Mucosa of stomach (tissue), 1 donor: ENCODE measurements around the gene C2orf76.
"Not testable (repeated sequence)": the region's sequence is repeated elsewhere in the genome, so short reads cannot be mapped to it uniquely, and the experiment has no call there.

Source experiments
- H3K27me3 ChIP-seq: one replicate; pipeline ENCODE4 v1.7.0; 2013; ENCODE audit warnings: mild to moderate bottlenecking, low read length; ENCODE audit not compliant: control insufficient read depth, insufficient read depth
- H3K36me3 ChIP-seq: one replicate; pipeline ENCODE4 v1.7.0; 2013; ENCODE audit warnings: low read length; ENCODE audit not compliant: control insufficient read depth, insufficient read depth
- H3K4me1 ChIP-seq: one replicate; pipeline ENCODE4 v1.7.0; 2013; ENCODE audit warnings: mild to moderate bottlenecking, low read length; ENCODE audit not compliant: control insufficient read depth, insufficient read depth
- H3K4me3 ChIP-seq: one replicate; pipeline ENCODE4 v1.7.0; 2013; ENCODE audit warnings: low read length
- H3K9ac ChIP-seq: one replicate; pipeline ENCODE4 v1.7.0; 2013; ENCODE audit warnings: mild to moderate bottlenecking, low read length, moderate library complexity
- H3K9me3 ChIP-seq: one replicate; pipeline ENCODE4 v1.7.0; 2013; ENCODE audit warnings: mild to moderate bottlenecking, low read length, moderate library complexity; ENCODE audit not compliant: control insufficient read depth
- donor health status: Pancreatic carcinoma.

Gene C2orf76

DNA sequence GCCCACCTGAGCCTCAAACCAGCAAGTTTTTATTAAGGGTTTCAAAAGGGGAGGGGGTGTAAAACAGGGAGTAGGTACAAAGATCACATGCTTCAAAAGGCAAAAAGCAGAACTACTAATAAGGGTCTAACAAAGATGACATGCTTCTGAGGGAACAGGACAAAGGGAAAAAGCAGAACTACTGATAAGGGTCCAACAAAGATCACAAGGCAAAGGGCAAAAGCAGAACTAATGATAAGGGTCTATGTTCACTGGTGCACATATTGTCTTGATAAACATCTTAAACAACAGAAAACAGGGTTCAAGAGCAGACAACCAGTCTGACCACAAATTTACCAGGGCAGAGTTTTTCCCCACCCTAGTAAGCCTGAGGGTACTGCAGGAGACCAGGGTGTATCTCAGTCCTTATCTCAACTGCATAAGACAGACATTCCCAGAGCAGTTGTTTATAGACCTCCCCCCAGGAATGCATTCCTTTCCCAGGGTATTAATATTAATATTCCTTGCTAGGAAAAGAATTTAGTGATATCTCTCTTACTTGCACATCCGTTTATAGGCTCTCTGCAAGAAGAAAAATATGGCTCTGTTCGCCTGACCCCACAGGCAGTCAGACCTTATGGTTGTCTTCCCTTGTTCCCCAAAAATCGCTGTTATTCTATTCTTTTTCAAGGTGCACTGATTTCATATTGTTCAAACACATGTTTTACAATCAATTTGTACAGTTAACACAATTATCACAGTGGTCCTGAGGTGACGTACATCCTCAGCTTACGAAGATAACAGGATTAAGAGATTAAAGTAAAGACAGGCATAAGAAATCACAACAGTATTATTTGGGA lies 7.5 kb upstream of the C2orf76 start:
- peaks cover 18% of the 10 kb centered on the region for H3K36me3 ChIP-seq
- H3K4me3 ChIP-seq, H3K9ac ChIP-seq, H3K4me1 ChIP-seq, H3K27me3 ChIP-seq, H3K9me3 ChIP-seq: not testable (repeated sequence)

DNA sequence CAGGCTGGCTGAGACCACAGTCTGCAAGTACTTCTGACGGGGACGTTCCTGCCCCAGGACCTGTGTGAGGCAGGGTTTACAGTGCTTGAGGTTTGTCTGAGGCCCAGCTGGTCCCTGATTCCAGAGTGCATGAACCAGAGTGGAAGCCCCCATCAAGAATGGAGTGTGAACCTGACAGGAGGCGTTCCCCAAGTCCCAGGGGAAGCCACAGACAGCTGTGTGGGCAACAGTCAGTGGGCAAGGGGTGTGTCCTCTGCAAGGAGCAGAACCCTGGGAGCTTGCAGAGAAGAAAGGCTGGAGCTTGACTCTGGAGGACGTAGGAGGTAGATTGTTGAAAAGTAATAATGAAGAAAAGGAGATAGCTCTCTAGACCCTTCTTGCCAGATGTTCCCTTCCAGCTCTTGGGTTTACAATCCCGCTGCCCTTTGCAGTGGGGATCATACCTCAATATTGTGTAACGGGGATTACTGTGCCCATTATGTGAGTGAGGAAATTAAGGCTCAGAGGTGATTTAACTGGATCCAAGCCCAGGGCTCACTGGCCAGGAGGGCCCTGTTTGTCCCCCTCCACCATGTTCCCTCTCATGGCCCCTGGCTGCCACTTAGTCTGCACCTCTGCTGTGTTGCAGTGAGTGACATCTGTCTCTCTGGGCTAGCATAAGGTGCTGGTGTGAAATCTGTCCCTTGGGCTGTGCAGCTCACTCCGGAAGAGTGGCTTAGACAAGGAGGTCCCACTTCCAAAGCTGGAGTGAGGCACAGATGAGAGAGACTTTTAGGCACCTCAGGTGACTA lies 6.3 kb upstream of the C2orf76 start:
- H3K4me3 ChIP-seq, result no peak overlapping the region
- peaks cover 18% of the 10 kb centered on the region for H3K36me3 ChIP-seq
- no peaks in the 10 kb centered on the region for H3K9me3 ChIP-seq
- H3K4me1 ChIP-seq, result peaks cover 17% of the 10 kb centered on the region
- H3K27me3 ChIP-seq, result no peaks in the 10 kb centered on the region
- no peak overlapping the region for H3K9ac ChIP-seq

- no peak overlapping the region for H3K4me3 ChIP-seq
- H3K27me3 ChIP-seq, result no peaks in the 10 kb centered on the region
- H3K36me3 ChIP-seq, result peaks cover 18% of the 10 kb centered on the region
- H3K9me3 ChIP-seq, result no peaks in the 10 kb centered on the region
- no peak overlapping the region for H3K9ac ChIP-seq
- peaks cover 20% of the 10 kb centered on the region for H3K4me1 ChIP-seq
These were observed 4.5 kb upstream of the C2orf76 start for GRCh38 chr2:119371111-119371510.

DNA sequence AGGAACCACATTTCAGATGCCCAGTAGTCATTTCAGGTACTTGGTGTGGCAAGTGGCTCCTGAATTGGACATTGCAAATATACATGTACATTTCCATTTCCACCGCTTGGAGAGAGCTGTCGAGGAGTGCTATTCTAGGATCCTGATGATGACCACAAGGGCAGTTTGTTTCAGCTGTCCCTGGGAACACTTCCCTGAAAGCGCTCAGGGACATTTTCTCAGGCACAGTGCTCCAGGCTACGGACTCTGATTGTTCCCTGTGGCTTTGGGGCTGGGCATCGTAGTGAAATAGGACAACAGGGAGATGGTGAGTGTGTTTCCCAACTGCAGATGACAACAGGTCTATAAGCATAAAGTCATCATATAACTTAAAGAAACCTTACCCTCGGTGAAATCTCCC lies 3.2 kb upstream of the C2orf76 start:
- peaks cover 30% of the 10 kb centered on the region for H3K4me1 ChIP-seq
- no peaks in the 10 kb centered on the region for H3K27me3 ChIP-seq
- no peak overlapping the region for H3K4me3 ChIP-seq
- H3K9ac ChIP-seq, result no peak overlapping the region
- no peaks in the 10 kb centered on the region for H3K9me3 ChIP-seq
- peaks cover 18% of the 10 kb centered on the region for H3K36me3 ChIP-seq

- no peaks in the 10 kb centered on the region for H3K27me3 ChIP-seq
- H3K4me1 ChIP-seq, result peaks cover 35% of the 10 kb centered on the region
- peak overlapping the region; percentile 92 for H3K9ac ChIP-seq
- peak overlapping the region; percentile 98 for H3K4me3 ChIP-seq
- no peaks in the 10 kb centered on the region for H3K9me3 ChIP-seq
- peaks cover 8% of the 10 kb centered on the region for H3K36me3 ChIP-seq
These were observed 952 bp upstream of the C2orf76 start for GRCh38 chr2:119367472-119368099.

DNA sequence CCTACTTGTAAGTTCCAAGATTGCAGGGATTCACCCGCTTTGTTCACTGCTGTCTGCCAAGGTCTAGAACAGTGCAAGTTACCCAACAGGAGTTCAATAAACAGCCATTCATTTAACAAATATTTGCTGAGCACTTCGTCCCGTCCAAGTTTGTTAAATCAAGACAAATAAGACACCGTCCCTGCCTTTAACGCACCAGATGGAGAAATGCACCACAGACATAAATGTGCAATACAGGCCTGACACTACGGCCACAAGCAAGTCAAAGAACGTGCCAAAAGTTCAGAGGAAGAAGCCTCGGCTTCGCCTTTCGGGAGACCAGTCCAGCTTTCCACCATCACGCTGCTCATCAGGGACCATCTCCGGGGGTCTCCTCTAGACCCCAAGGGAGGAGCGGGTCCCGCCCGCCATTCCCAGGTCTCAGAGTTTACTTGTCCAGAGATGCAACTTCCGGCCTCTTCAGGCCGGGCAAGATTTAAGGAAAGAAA lies 429 bp downstream of the C2orf76 start:
- Histone ChIP-seq H3K9ac (peak overlapping the region; percentile 82), H3K27me3 (no peaks in the 10 kb centered on the region), H3K4me1 (peaks cover 41% of the 10 kb centered on the region), H3K36me3 (no peaks in the 10 kb centered on the region), H3K9me3 (no peaks in the 10 kb centered on the region), H3K4me3 (peak overlapping the region; percentile 98)

- Histone ChIP-seq H3K4me1 (peaks cover 41% of the 10 kb centered on the region), H3K9ac (peak overlapping the region; percentile 82), H3K9me3 (no peaks in the 10 kb centered on the region), H3K27me3 (no peaks in the 10 kb centered on the region), H3K4me3 (peak overlapping the region; percentile 98), H3K36me3 (no peaks in the 10 kb centered on the region)
These were observed 1.2 kb downstream of the C2orf76 start for GRCh38 chr2:119365436-119365835.

DNA sequence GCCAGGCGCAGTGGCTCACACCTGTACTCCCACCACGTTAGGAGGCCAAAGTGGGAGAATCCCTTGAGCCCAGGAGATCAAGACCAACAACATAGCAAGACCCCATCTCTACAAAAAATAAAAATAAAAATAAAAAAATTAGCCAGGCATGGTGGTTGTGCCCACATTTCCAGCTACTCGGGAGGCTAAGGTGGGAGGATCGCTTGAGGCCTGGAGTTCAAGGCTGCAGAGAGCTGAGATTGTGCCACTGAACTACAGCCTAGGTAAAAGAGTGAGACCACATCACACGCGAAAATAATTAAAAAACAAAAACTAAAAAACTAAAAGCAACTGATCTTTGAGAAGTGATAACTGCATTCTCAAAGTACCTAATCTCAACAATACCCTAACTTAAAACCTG lies 1.8 kb downstream of the C2orf76 start:
- no peak overlapping the region for H3K9ac ChIP-seq
- no peaks in the 10 kb centered on the region for H3K9me3 ChIP-seq
- H3K4me1 ChIP-seq, result peaks cover 41% of the 10 kb centered on the region
- H3K27me3 ChIP-seq, result no peaks in the 10 kb centered on the region
- H3K36me3 ChIP-seq, result no peaks in the 10 kb centered on the region
- no peak overlapping the region for H3K4me3 ChIP-seq

GRCh38 chr2:119360423-119360966 lies 6.1 kb downstream of the C2orf76 start:
- no peaks in the 10 kb centered on the region for H3K27me3 ChIP-seq
- H3K9me3 ChIP-seq, result no peaks in the 10 kb centered on the region
- no peaks in the 10 kb centered on the region for H3K36me3 ChIP-seq
- no peak overlapping the region for H3K4me3 ChIP-seq
- no peak overlapping the region for H3K9ac ChIP-seq
- H3K4me1 ChIP-seq, result peaks cover 16% of the 10 kb centered on the region

DNA sequence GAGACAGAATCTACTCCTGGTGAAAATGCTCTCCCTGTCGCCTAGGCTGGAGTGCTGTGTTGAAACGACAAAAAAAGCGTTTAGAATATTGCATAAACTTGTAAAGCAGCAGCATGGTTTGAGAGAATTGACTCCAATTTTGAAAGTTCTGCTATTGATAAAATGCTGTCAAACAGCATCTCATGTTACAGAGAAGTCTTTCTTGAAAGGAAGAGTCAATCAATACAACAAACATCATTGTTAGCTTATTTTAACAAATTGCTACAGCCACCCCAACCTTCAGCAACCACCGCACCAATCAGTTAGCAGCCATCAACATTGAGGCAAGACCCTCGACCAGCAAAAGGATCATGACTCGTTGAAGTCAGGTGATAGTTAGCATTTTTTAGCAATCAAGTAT lies 6.9 kb downstream of the C2orf76 start:
- Histone ChIP-seq H3K27me3 (no peaks in the 10 kb centered on the region), H3K36me3 (no peaks in the 10 kb centered on the region), H3K9ac (no peak overlapping the region), H3K4me3 (no peak overlapping the region), H3K4me1 (peaks cover 11% of the 10 kb centered on the region), H3K9me3 (no peaks in the 10 kb centered on the region)

DNA sequence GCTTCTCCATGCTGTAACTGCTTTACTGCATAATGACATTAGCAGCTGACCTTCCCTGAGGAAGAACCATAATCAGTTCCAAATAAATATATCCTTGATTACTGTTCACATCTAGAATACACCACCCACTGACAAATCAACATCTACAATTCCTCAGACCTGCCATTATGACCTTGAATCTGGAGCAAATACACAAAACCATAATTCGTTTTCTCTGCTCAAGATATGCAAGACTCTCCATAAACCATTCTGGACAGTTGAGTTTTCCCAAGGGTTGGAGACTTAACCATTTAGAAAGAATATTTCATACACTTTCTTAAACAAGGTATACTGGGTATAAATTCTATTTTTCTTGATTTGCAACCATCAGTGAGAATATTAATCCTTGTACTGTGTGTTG lies 11.8 kb downstream of the C2orf76 start:
- Histone ChIP-seq H3K4me3 (no peak overlapping the region), H3K9ac (no peak overlapping the region), H3K4me1 (peaks cover 6% of the 10 kb centered on the region), H3K9me3 (no peaks in the 10 kb centered on the region), H3K27me3 (no peaks in the 10 kb centered on the region), H3K36me3 (no peaks in the 10 kb centered on the region)
